Endothelial cell of umbilical vein (primary cell): ENCODE results near the gene PXN. TPM values are rescaled to one million over a fixed set of nuclear protein-coding genes. Genes with fewer than 3 reads are reported as not detected.

ENCODE experiments used
- BruUV-seq: library from RNA; stranded (reverse); fragments of 400-500 nt; replicated peaks from 2 replicates; lab custom pipeline; 2021; lab: Mats Ljungman, UMichigan
- CTCF ChIA-PET: fragments of 300-600, 350-600 bp; sonication (Branson Sonifier 250); formaldehyde crosslinking; loops from one replicate; lab custom pipeline; 2021; ENCODE audit warnings: antibody characterized with exemption, inconsistent platforms; lab: Charles Lee
- POLR2A ChIA-PET: fragments of 300-600, 350-600 bp; sonication (Branson Sonifier 250); formaldehyde crosslinking; loops from one replicate; lab custom pipeline; 2021; ENCODE audit warnings: antibody characterized with exemption, inconsistent platforms; lab: Charles Lee
- DNase-seq: peaks from one replicate; pipeline ENCODE4 v3.0.0-alpha.2; 2011; ENCODE audit warnings: low read depth, low spot score
- FAIRE-seq: peaks from 2 replicates; lab custom pipeline; 2011; peaks lifted over from hg19 to GRCh38; lab: Jason Lieb, UNC
- H2AFZ ChIP-seq: 2 replicates; pipeline ENCODE4 v1.6.0; 2012; ENCODE audit warnings: low read depth, low read length, control low read depth, inconsistent platforms
- H3K27ac ChIP-seq: 2 replicates; pipeline ENCODE4 v1.5.1; 2011; ENCODE audit warnings: low read depth, mild to moderate bottlenecking, control low read depth, low read length, moderate library complexity; ENCODE audit not compliant: insufficient read depth
- H3K27me3 ChIP-seq, 2 experiments: 2 replicates each; pipeline versions ENCODE4 v1.6.0 to v1.6.1; 2011; ENCODE audit warnings: low read length in 2 of 2, mixed read lengths in 1 of 2; ENCODE audit not compliant: control insufficient read depth in 2 of 2, insufficient read depth in 2 of 2
- H3K36me3 ChIP-seq, 2 experiments: 2 replicates in 1 of 2; 3 replicates in 1 of 2; pipeline ENCODE4 v1.5.1; 2011; ENCODE audit warnings: low read length in 2 of 2, mild to moderate bottlenecking in 1 of 2, moderate library complexity in 1 of 2; ENCODE audit not compliant: control insufficient read depth in 2 of 2, insufficient read depth in 2 of 2; ENCODE audit errors: extremely low read depth in 1 of 2
- H3K4me1 ChIP-seq: 3 replicates; pipeline ENCODE4 v1.5.1; 2011; ENCODE audit warnings: mild to moderate bottlenecking, low read length; ENCODE audit not compliant: control insufficient read depth, insufficient read depth; ENCODE audit errors: extremely low read depth
- H3K4me2 ChIP-seq: 2 replicates; pipeline ENCODE4 v1.6.1; 2011; ENCODE audit warnings: low read length, control low read depth, mixed read lengths; ENCODE audit not compliant: insufficient read depth
- H3K4me3 ChIP-seq, 3 experiments: fragments of 200-600 bp in 1 of 3; sonication (generic), shearing (Covaris generic) in 1 of 3; replicated peaks in 1 of 3; 2 replicates each; pipeline ENCODE4 v1.5.1; 2011 to 2016; ENCODE audit warnings: control low read depth in 3 of 3, low read length in 3 of 3, mild to moderate bottlenecking in 2 of 3, inconsistent platforms in 1 of 3, low read depth in 1 of 3, moderate library complexity in 1 of 3; ENCODE audit not compliant: insufficient read depth in 1 of 3
- H3K79me2 ChIP-seq: 2 replicates; pipeline ENCODE4 v1.6.0; 2012; ENCODE audit warnings: low read length, inconsistent platforms; ENCODE audit not compliant: control insufficient read depth, insufficient read depth
- H3K9ac ChIP-seq: replicated peaks from 2 replicates; pipeline ENCODE3; 2011; ENCODE audit warnings: low read length, control low read depth; ENCODE audit not compliant: insufficient read depth; ENCODE audit errors: extremely low read depth
- H3K9me1 ChIP-seq: replicated peaks from 3 replicates; pipeline ENCODE4 v1.6.0; 2011; ENCODE audit warnings: mild to moderate bottlenecking, low read length; ENCODE audit not compliant: control insufficient read depth, insufficient read depth; ENCODE audit errors: extremely low read depth
- H3K9me3 ChIP-seq: replicated peaks from 2 replicates; pipeline ENCODE4 v1.5.1; 2012; ENCODE audit warnings: low read length, inconsistent platforms; ENCODE audit not compliant: control insufficient read depth, insufficient read depth
- H4K20me1 ChIP-seq: replicated peaks from 2 replicates; pipeline ENCODE3; 2011; ENCODE audit warnings: mild to moderate bottlenecking, low read length; ENCODE audit not compliant: control insufficient read depth, insufficient read depth; ENCODE audit errors: extremely low read depth
- CTCF ChIP-seq, 2 donors: IDR thresholded peaks; 1 replicate in 1 of 2; 2 replicates in 1 of 2; pipeline ENCODE4 v1.5.1; 2011; ENCODE audit warnings: low read length in 2 of 2, mild to moderate bottlenecking in 2 of 2, moderate library complexity in 2 of 2, control low read depth in 1 of 2, inconsistent platforms in 1 of 2, low read depth in 1 of 2; ENCODE audit not compliant: insufficient read depth in 1 of 2; ENCODE audit errors: extremely low read depth in 1 of 2
- EZH2 ChIP-seq: IDR thresholded peaks from 2 replicates; pipeline ENCODE4 v1.6.1; 2012; ENCODE audit warnings: borderline replicate concordance, low read depth, mild to moderate bottlenecking, moderate library complexity, low read length, inconsistent platforms; ENCODE audit not compliant: severe bottlenecking
- FOS ChIP-seq: IDR thresholded peaks from 2 replicates; pipeline ENCODE4 v1.6.1; 2011; ENCODE audit warnings: mild to moderate bottlenecking, low read length, moderate library complexity, borderline replicate concordance; ENCODE audit not compliant: insufficient read depth
- GATA2 ChIP-seq: IDR thresholded peaks from 2 replicates; pipeline ENCODE4 v1.7.0; 2011; ENCODE audit warnings: low read depth, mild to moderate bottlenecking, moderate library complexity, mixed read lengths, low read length; ENCODE audit not compliant: insufficient read length, insufficient read depth
- JUN ChIP-seq: IDR thresholded peaks from 2 replicates; pipeline ENCODE4 v1.6.1; 2011; ENCODE audit warnings: borderline replicate concordance, low read depth; ENCODE audit not compliant: insufficient read length, insufficient read depth
- MAX ChIP-seq: IDR thresholded peaks from 2 replicates; pipeline ENCODE4 v1.6.1; 2011; ENCODE audit not compliant: insufficient read depth, insufficient read length
- MYC ChIP-seq: IDR thresholded peaks from one replicate; pipeline ENCODE4 v1.6.1; 2011; ENCODE audit warnings: mild to moderate bottlenecking, low read depth, low read length
- POLR2A ChIP-seq: IDR thresholded peaks from 2 replicates; pipeline ENCODE4 v1.6.1; 2012; ENCODE audit warnings: low read depth, mild to moderate bottlenecking, control low read depth, low read length
- POLR2AphosphoS5 ChIP-seq: IDR thresholded peaks from 2 replicates; pipeline ENCODE4 v1.6.1; 2012; ENCODE audit warnings: low read depth, mild to moderate bottlenecking, control low read depth, low read length, moderate library complexity; ENCODE audit not compliant: insufficient read depth
- dilution Hi-C: fragments of 300-500 bp; cut with MboI; formaldehyde crosslinking; loops from one replicate; pipeline ENCODE4 v1.15.0; 2019; ENCODE audit warnings: low sequenced_read_pairs; ENCODE audit not compliant: extremely low pct_ligation_motif_present
- intact Hi-C: fragments of 100-400 bp; cut with micrococcal nuclease; formaldehyde crosslinking; loops from one replicate; pipeline ENCODE4 v1.10.0; 2022
- polyA plus RNA-seq, 4 experiments: library from polyadenylated mRNA; depleted of rRNA in 3 of 4; stranded (reverse) in 3 of 4; unstranded in 1 of 4; fragments of >200 nt; gene quantifications; 2 replicates each; pipeline versions ENCODE4 v1.2.1 to v1.2.3, GENCODE V29; 2011 to 2012; ENCODE audit warnings: missing spikeins in 1 of 4
- total RNA-seq: library from RNA; stranded (reverse); gene quantifications from 2 replicates; pipeline ENCODE4 v1.2.3, GENCODE V29; 2021

Gene PXN
- total and polyA plus RNA-seq, 2 donors (not counting 3 experiments of a cell fraction or from before 2014, with no cell fraction given) = 132 to 258 TPM

- H3K9ac ChIP-seq = peak overlapping the region; percentile 61
Measured at GRCh38 chr12:120238839-120239445, 26.6 kb downstream of the PXN start.

More at GRCh38 chr12:120238839-120239445, 26.6 kb downstream of the PXN start:
- POLR2A ChIA-PET = interaction anchor here (0.6 to 5.9 kb wide), 6 partner anchors 9 to 65 kb away, joined by 3 to 53 read pairs (median 10); partner anchors contain the start of genes RNU4-1, RNU4-2 and RPLP0
- BruUV-seq = no TSS peak
- Histone ChIP-seq H3K9me3 (no peaks in the 10 kb centered on the region), H3K9me1 (no peaks in the 10 kb centered on the region), H3K4me3 (no peak overlapping the region), H3K4me1 (peaks cover 90% of the 10 kb centered on the region), H3K4me2 (peak overlapping the region; percentile 47), H3K36me3 (no peaks in the 10 kb centered on the region), H2AFZ (no peak overlapping the region), H3K27ac (peak overlapping the region; percentile 95), H3K27me3 (no peaks in the 10 kb centered on the region), H3K79me2 (peaks cover 93% of the 10 kb centered on the region), H4K20me1 (no peaks in the 10 kb centered on the region)
- intact Hi-C loops = no loop called here
- no peak for DNase-seq
- CTCF ChIA-PET = interaction anchor here (24.5 to 33.5 kb wide), 2 partner anchors 11 to 19 kb away, joined by 906 to 1402 read pairs; partner anchors contain the start of gene PXN
- FAIRE-seq = no peak
- dilution Hi-C loops = no loop called here
- TF ChIP-seq POLR2AphosphoS5 = no peak
- TF ChIP-seq EZH2 = no peak
- no peak for TF ChIP-seq MAX
- TF ChIP-seq POLR2A = no peak
- no peak for TF ChIP-seq JUN
- no peak for TF ChIP-seq MYC
- TF ChIP-seq GATA2 = no peak
- no peak for TF ChIP-seq CTCF (IDR thresholded peaks at IDR 0.05; ENCODE audit: extremely low read depth in 1 of 2, insufficient read depth in 1 of 2, low read depth in 1 of 2, low read length in 2 of 2)
- TF ChIP-seq FOS = no peak
